Activated CD4-positive, alpha-beta T cell treated with anti-CD3 and anti-CD28 coated beads for 48 hours (primary cell): ENCODE results near the gene PXDC1.
"Not testable (repeated sequence)": the region's sequence is repeated elsewhere in the genome, so short reads cannot be mapped to it uniquely, and the experiment has no call there.

Experiments
- DNase-seq: peaks from one replicate; pipeline ENCODE4 v3.0.0-alpha.2; 2020

Gene PXDC1

GRCh38 chr6:3707751-3708412 lies 43.6 kb downstream of the PXDC1 start:
- no peak for DNase-seq

- no peak for DNase-seq
Observed at GRCh38 chr6:3707024-3707423, 44.5 kb downstream of the PXDC1 start.

GRCh38 chr6:3706547-3706946 lies 45.0 kb downstream of the PXDC1 start:
- no peak for DNase-seq

GRCh38 chr6:3701631-3702030 lies 49.9 kb downstream of the PXDC1 start:
- DNase-seq, result no peak

- no peak for DNase-seq
Observed at GRCh38 chr6:3699231-3699630, 52.3 kb downstream of the PXDC1 start.

DNA sequence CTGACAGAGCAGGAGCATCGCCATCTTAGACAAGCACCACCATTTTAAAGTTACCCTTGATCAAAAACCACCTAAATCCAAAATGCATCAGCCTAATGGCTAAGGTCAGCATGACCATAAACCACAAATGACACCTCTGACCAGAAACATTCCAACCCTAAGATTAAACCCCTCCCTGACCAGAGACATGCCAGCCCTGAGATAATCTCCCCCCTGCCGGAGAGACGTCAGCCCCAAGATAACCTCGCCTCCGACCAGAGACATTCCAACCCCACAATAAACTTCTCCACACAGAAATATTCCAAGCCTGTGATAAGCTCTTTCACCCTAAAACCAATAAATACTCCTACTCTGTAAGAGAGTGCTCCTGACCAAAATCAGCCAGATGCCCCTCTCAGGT lies 53.5 kb downstream of the PXDC1 start:
- no peak for DNase-seq

DNA sequence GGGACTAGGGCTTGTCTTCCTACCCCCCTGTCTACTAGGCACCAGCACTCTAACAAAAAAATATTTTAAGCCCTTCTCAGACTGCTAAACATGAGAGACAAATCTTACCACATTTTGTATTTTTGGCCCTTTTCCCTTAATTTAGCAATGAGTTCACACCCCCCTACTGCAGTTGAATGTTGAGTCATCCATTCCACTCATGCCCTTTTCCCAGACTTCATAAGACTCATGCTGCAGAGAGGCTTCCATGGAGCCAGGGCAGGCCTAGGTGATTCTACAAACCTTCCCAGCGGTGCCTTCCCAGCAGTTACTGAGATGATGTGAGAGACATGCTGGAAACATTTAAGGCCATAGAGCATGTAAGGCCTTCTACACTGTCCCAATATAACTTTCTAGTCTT lies 53.9 kb downstream of the PXDC1 start:
- no peak for DNase-seq

DNA sequence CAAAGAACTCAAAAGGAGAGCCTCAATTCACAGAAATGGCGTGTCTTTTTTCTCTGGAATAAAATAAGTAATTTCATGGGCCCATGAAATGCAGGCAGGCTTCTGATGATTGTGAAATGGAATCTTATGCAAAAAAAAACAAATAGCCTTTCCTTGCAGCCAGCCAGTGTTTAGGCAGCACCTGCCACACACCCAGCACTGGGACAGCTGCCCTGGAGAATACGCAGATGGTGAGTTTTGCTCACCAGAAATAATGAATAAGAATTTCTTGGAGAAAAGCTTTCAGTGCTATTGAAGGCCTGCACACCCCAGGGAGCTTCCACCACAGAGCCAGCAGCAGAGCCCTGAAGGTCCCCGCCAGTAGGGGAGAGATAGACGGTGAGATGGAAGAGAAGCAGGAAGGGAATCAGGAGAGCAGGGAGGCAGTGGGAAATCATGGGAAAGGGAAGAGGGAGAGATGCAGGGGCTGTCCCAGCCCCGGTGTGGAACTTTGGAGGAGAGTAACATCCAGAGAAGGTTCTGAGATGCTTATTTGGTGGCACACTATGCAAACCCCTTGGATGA lies 54.9 kb downstream of the PXDC1 start:
- no peak for DNase-seq

- no peak for DNase-seq
Observed at GRCh38 chr6:3695065-3695817, 56.3 kb downstream of the PXDC1 start.

GRCh38 chr6:3693831-3694230 lies 57.7 kb downstream of the PXDC1 start:
- no peak for DNase-seq

DNA sequence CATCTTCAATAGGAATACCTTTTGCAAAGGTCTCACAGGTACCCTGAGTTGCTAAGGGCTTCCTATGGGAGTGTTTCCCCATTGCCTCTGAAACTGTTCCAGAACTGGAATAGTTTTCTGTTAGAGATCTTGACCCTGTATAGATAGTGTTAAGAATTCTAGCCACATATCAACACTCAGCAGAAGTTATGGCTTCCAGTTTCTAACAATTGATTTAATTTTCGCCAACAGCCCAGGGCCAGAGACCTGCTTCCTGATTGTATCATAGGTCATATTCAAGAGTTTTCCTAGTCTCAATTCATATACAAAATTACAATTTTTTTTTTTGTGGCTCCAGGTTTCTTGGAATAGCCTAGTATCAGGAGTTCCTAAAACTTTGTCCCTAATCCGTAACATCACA lies 61.0 kb downstream of the PXDC1 start:
- no peak for DNase-seq

GRCh38 chr6:3687847-3688246 lies 63.7 kb downstream of the PXDC1 start:
- DNase-seq, result no peak

DNA sequence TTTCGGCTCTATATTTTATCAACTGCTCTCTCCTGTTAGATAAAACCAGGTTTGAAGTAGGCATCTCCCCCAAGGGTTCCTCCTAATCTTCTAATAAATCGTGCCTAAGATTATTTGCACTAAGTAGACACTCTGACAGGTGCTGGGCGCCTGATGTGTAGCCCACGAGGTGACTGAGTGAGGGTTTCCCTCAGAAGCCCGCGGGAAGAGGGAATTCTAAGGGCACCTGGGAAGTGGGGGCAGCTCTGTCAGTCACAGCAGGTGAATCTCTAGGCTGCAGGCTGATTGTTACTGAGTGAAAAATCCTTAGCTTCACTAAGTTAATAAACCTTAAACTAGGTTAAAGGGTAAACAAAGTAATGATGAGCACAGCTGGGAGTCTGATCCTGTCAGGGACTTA lies 68.2 kb downstream of the PXDC1 start:
- DNase-seq, result no peak

DNA sequence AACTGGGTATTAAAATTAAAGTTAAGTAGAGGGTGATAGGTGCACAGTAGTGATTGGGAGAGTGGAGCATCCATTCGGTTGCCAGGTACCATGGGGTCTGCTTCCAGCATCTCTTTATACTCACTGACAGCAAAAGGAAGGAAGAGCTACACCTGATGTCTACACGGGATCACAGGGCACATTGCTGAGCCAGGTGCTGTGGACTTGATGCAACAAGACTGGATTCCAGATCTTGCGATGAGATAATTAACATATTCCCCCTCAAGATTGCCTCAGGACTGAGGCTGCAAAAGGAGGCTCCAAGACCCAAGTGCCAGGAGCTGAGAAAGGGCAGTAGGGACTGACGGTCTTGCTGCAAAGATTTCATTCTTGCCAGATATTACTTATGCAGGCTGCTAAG lies 72.6 kb downstream of the PXDC1 start:
- no peak for DNase-seq

- not testable (repeated sequence) for DNase-seq
Observed at GRCh38 chr6:3677751-3678150, 73.8 kb downstream of the PXDC1 start.

DNA sequence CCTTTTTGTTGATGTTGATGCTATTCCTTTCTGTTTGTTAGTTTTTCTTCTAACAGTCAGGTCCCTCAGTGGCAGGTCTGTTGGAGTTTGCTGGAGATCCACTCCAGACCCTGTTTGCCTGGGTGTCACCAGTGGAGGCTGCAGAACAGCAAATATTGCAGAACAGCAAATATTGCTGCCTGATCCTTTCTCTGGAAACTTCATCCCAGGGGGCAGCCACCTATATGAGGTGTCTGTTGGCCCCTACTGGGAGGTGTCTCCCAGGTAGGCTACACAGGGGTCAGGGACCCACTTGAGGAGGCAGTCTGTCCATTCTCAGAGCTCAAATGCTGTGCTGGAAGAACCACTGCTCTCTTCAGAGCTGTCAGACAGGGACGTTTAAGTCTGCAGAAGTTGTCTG lies 74.2 kb downstream of the PXDC1 start:
- not testable (repeated sequence) for DNase-seq
